Measurements from ENCODE around the gene DIP2A. TPM values are rescaled to one million over a fixed set of nuclear protein-coding genes. Genes with fewer than 3 reads are reported as not detected.

Gene DIP2A
- polyA plus RNA-seq, 1 donor (not counting 4 experiments of a cell fraction or from before 2014, with no cell fraction given) = 41.6 TPM

GRCh38 chr21:46555678-46556077 is 97.0 kb downstream of the DIP2A start:
- Histone ChIP-seq H2AFZ (ENCODE audit: control insufficient read depth, low read length) (no peak overlapping the region), H3K79me2 (ENCODE audit: control insufficient read depth, insufficient read depth, low read length) (no peaks in the 10 kb centered on the region), H3K36me3 (ENCODE audit: control insufficient read depth in 2 of 2, extremely low read depth in 1 of 2, insufficient read depth in 2 of 2, low read length in 2 of 2) (peaks cover 46 to 54% of the 10 kb centered on the region in 2 experiments), H3K9me3 (ENCODE audit: control insufficient read depth, low read depth, low read length) (no peaks in the 10 kb centered on the region), H3K27ac (ENCODE audit: control insufficient read depth, insufficient read depth, low read length) (no peak overlapping the region), H4K20me1 (ENCODE audit: control insufficient read depth, extremely low read depth, insufficient read depth, low read length) (no peaks in the 10 kb centered on the region), H3K4me1 (ENCODE audit: control insufficient read depth, extremely low read depth, insufficient read depth, low read length) (no peaks in the 10 kb centered on the region), H3K4me3 (ENCODE audit: control insufficient read depth in 2 of 3, extremely low read depth in 1 of 3, insufficient read depth in 2 of 3, low read depth in 1 of 3, low read length in 3 of 3) (no peak overlapping the region), H3K9ac (ENCODE audit: control insufficient read depth, extremely low read depth, insufficient read depth, low read length) (no peak overlapping the region), H3K9me1 (ENCODE audit: control insufficient read depth, extremely low read depth, insufficient read depth, low read length) (no peaks in the 10 kb centered on the region), H3K4me2 (ENCODE audit: control insufficient read depth, extremely low read depth, insufficient read depth, low read depth, low read length) (no peak overlapping the region), H3K27me3 (ENCODE audit: control insufficient read depth, extremely low read depth, insufficient read depth, low read length) (no peaks in the 10 kb centered on the region)
- TF ChIP-seq CTCF (optimal IDR thresholded peaks at IDR 0.05 in 1 of 3, IDR thresholded peaks at IDR 0.05 in 1 of 3, conservative IDR thresholded peaks at IDR 0.05 in 1 of 3; ENCODE audit: extremely low read depth in 1 of 3, insufficient read depth in 2 of 3, low read length in 3 of 3) (no peak), EZH2 (IDR thresholded peaks at IDR 0.05; ENCODE audit: low read length) (no peak)
- no peak for DNase-seq (ENCODE audit: low read depth, low spot score)
- dilution Hi-C loops (cut with MboI; ENCODE audit: extremely low pct_ligation_motif_present, low sequenced_read_pairs) = no loop called here
- FAIRE-seq = no peak

GRCh38 chr21:46556802-46557201 is 98.1 kb downstream of the DIP2A start:
- dilution Hi-C loops (cut with MboI; ENCODE audit: extremely low pct_ligation_motif_present, low sequenced_read_pairs) = no loop called here
- Histone ChIP-seq H2AFZ (ENCODE audit: control insufficient read depth, low read length) (no peak overlapping the region), H3K27me3 (ENCODE audit: control insufficient read depth, extremely low read depth, insufficient read depth, low read length) (no peaks in the 10 kb centered on the region), H3K36me3 (ENCODE audit: control insufficient read depth in 2 of 2, extremely low read depth in 1 of 2, insufficient read depth in 2 of 2, low read length in 2 of 2) (peaks cover 48 to 54% of the 10 kb centered on the region in 2 experiments), H3K4me1 (ENCODE audit: control insufficient read depth, extremely low read depth, insufficient read depth, low read length) (no peaks in the 10 kb centered on the region), H4K20me1 (ENCODE audit: control insufficient read depth, extremely low read depth, insufficient read depth, low read length) (no peaks in the 10 kb centered on the region), H3K27ac (ENCODE audit: control insufficient read depth, insufficient read depth, low read length) (no peak overlapping the region), H3K79me2 (ENCODE audit: control insufficient read depth, insufficient read depth, low read length) (no peaks in the 10 kb centered on the region), H3K9me3 (ENCODE audit: control insufficient read depth, low read depth, low read length) (no peaks in the 10 kb centered on the region), H3K9ac (ENCODE audit: control insufficient read depth, extremely low read depth, insufficient read depth, low read length) (no peak overlapping the region), H3K4me3 (ENCODE audit: control insufficient read depth in 2 of 3, extremely low read depth in 1 of 3, insufficient read depth in 2 of 3, low read depth in 1 of 3, low read length in 3 of 3) (no peak overlapping the region), H3K9me1 (ENCODE audit: control insufficient read depth, extremely low read depth, insufficient read depth, low read length) (no peaks in the 10 kb centered on the region), H3K4me2 (ENCODE audit: control insufficient read depth, extremely low read depth, insufficient read depth, low read depth, low read length) (no peak overlapping the region)
- no peak for DNase-seq (ENCODE audit: low read depth, low spot score)
- TF ChIP-seq CTCF (optimal IDR thresholded peaks at IDR 0.05 in 1 of 3, IDR thresholded peaks at IDR 0.05 in 1 of 3, conservative IDR thresholded peaks at IDR 0.05 in 1 of 3; ENCODE audit: extremely low read depth in 1 of 3, insufficient read depth in 2 of 3, low read length in 3 of 3) = no peak
- no peak for TF ChIP-seq EZH2 (IDR thresholded peaks at IDR 0.05; ENCODE audit: low read length)
- FAIRE-seq = no peak

Data from keratinocyte (primary cell).